Stimulated activated CD8-positive, alpha-beta memory T cell treated with anti-CD3 and anti-CD28 coated beads, Interleukin-4, amount 100 ng/mL, for 4 hours (primary cell): ENCODE measurements around the gene ANXA11.
"Not testable (repeated sequence)": the region's sequence is repeated elsewhere in the genome, so short reads cannot be mapped to it uniquely, and the experiment has no call there.

ENCODE experiments used
- DNase-seq, 2 donors: peaks; one replicate each; pipeline ENCODE4 v3.0.0-alpha.2; 2020; ENCODE audit warnings: low read depth in 2 of 2, low spot score in 1 of 2

Gene ANXA11

DNA sequence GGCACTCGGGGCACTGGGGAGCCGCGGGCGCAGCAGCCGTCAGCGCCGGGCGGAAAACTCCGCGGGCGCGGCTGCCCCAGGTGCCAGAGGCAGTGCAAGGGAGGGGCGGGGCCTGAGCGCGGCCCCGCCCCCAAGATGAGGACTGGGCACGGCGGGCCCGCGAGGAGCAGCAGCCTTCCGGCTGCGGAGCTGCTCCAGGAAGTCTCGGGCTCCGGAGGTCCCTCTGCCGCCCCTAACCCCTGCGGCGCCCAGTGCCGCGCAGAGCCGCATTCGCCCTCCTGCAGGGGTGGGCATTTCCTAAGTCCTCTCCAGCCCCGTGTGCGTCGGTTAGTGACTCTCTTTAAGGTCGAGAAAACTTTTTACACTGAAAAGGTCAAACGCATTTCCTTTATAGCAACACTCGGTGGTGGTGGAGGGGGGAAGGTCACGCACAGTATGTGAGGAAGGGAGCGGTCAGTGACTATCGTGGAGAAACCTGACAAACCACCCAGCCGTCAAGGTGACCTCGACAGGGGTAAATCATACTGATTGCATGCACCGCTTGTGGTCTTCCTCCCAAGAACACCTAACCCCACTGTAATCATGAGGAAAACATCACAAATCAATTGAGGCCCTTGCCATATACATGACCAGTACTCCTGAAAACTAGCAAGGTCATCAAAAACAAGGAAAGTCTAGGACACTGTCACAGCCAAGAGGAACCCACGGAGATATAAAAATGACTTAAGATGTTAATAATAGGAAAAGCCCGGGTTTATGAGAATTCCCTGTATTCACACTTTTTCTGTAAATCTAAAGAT is at the start of gene ANXA11:
ANXA11 (minus strand) TSS at position 61 of the 800 bp plus-strand sequence. CDS start 32,676 bp downstream, outside the sequence.
- peak; percentile 54 to 73 for DNase-seq

DNA sequence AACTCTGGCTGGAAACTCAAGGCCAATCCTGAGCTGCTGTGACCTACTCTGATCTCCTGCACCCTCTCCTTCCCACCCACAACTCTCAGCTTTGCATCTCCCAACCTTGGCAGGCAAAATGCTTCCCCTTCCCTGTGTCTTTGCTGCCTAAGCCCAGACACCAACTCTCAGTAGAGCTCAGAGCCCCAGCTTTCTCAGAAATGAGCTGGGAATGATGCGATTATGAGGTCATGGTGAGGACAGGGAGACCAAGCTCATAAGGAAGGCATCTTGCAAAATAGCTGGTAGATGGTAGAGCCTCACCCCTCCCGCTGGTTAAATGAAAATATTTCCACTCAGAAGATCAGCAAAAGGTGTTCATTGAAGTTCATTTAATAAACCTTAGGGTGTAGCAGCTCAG is 49.4 kb upstream of the ANXA11 start:
- DNase-seq = not testable (repeated sequence)

DNA sequence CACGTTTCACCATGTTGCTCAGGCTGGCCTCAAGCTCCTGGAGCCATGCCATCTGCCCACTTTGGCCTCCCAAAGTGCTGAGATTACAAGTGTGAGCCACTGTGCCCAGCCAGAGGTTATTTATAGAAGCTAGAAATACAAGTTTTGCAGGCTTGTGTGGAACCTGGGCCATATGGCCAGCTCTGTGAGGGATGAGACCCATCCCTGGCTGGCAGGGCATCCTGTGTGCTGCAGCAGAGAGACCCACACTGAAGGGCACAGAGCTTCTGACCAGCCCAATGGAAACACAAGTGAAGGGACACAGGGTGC is 48.6 kb upstream of the ANXA11 start:
- not testable (repeated sequence) for DNase-seq

DNA sequence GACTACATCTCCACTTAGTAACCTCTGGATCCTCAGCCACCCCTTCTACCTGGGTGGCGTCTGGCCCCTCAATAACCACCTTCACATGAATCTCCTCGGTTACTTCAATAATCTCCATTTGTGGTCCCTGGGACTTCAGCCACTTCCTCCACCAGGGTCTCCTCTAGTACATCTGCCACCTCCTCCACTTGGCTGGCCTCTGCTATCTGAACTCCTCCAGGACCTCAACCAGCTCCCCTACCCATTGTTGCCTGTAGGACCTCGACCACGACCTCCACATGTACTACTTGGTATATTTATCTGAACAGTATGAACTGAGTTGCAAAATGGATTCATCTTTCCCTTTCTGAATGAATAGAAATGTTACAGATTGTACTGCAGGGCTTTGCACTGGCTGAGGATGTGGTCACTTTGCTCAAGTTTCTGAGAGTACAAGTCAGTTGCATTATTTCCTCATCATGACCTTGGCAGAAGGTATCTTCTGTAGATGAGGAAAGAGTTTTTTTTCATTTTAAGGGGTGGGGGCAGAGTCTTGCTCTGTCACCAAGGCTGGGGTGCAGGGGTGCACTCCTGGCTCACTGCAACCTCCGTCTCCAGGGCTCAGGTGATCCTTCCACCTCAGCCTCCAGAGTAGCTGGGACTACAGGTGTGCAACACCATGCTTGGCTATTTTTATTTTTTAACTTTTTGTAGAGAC is 48.1 kb upstream of the ANXA11 start:
- no peak for DNase-seq

DNA sequence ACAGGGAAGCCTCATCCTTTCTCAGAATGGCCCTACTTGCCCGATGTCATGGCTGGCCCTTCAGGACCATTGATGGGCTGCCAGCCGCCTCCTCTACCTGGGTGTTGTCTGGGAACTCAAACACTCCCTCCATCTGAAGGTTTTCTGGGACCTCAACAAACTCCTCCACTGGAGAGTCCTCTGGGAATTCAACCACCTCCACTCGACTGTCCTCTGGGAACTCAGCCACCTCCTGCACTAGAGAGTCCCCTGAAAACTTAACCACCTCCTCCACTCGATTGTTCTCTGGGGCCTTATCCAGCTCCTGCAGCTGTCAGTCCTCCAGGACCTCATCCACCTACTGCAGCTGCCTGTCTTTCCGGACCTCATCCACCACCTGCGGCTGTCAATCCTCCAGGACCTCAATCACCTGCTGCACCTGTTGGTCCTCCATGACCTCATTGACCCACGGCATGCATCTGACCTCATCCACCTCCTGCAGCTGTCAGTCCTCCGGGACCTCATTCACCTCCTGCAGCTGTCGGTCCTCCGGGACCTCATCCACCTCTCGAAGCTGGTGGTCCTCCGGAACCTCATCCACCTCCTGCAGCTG is 47.1 kb upstream of the ANXA11 start:
- DNase-seq = no peak

DNA sequence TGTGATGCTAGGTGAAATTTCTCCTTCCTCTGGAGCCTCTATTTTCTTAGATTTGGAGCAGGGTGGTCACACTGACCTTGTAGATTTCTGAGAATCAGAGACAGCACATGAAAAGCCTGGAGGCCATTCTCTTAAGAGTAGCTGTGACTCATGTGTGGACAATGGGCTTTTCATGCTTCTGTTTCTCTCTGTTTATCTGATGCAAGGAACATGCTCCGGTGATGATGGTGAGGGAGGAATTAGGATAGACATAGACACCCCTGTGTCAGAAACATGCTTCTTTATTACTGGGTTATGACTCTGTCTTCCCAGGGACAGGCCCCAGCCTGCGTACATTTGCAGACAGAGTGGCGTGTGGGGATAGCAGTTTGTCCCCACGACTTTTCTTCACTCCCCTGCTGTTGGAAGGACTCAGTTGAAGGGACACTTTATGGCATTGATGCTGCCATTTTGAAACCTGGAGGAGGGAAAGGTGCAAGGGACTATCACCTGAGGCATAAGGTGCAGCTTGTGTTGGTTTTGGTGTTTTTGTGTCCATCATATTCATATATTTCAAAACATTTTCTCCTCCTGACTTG is 46.5 kb upstream of the ANXA11 start:
- not testable (repeated sequence) for DNase-seq

DNA sequence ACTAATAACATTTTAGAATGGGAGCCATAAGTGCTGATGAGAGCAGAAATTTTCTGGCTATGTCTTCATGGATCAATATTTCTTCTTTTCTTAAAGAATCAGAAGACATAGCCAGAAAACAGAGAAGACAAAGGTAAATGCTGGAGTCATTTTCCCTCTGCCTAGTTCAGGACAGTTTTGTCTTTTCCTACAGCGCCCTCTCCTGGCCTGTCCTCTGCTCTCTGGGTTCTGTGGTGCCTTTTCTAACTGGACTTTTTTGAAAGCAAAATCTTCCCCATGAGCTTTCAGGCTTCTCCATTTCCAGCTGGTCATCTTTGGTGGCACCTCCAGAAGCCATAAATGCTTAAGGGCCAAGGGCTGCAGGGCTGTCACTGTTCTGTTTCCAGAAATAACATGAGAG is 45.1 kb upstream of the ANXA11 start:
- not testable (repeated sequence) for DNase-seq

DNA sequence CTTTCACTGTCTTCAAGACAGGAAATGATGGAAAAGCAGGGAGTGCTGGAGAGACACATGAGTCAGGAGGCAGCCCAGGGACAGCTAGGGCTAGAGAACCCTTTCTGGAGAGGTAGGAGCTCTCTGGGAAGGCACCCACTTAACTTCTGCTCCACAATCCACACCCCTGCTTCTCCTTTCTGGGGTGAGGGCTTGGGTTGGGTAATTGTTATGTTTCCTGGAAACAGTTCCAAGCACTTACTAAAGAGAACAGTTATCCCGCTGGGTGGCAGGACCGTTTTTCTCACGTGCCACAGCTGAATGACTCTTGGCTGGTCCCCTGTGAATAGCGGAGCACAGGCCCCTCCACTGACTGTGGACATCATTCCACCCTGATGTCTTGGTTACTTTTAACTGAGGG is 44.6 kb upstream of the ANXA11 start:
- DNase-seq = not testable (repeated sequence)

DNA sequence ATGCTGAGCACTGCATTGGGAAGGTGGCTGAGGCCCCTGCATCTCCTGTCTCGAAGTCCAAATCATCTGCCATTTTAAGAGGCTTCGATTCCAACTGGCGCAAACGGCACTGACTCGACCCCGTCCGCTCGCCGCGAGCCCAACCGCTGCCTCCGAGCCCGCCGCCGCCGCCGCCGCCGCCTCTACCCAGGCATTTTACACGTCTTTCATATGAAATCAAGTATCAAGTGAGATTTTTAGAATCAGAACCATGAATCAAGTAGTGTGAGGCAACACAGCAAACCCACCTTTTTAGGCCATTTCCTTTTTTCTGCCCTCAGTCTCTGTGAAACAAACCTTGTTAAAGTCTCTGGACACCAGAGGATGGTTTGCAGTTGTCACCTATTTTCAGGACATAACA is 42.3 kb upstream of the ANXA11 start:
- not testable (repeated sequence) for DNase-seq

DNA sequence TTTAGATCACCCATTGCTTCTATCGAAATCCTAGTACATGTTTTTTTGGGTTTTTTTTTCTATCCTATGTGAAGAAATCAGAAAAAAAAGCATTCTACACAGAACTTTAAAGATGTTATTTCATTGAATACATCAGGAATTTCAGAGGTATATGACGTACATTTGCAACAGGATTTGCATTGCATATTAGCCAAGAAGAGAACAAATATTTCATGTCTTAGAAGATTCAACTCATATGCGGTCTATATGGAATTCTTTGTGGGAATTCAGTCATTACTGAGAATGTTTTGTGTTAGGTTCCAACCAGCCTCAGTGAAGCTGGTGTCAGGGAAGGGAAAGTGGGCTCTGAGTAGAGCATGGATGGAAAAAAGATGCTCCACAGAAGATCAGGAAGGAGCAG is 39.0 kb upstream of the ANXA11 start:
- not testable (repeated sequence) for DNase-seq

DNA sequence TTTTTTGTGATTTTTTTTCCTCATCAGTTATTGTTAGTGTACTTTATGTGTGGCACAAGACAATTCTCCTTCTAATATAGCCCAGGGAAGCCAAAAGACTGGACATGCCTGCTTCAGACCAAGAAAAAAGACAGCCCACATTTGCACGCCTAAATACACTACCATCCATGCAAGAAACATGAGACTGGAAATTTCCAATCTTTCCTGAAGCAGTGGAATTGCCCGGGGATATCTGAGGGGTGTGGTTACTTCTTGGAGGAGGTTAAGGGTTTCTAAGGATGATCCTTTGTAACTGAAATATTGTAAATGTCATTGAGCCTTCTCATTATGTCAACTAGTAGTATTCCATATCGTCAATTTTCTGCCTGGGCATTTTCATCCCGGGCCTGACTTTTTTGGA is 37.0 kb upstream of the ANXA11 start:
- DNase-seq = not testable (repeated sequence)

DNA sequence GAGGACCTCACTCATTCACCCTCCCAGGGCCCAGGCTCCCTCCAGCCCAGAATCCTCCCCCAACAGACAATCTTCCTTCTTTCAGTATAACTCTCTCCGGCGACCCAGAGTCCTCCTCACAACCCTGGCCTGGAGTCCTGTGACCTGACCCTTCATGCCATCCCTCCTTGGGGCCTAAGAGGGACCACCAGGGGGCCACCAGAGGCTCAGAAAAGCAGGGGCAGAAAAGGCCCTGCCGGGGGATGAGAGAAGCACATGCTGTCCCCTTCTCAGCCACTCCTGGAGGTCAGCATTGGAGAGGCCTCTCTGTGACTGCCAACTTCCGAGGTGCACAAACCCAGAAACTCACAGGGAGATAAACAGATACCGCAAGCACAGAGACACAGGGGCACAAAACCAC is 31.1 kb upstream of the ANXA11 start:
- DNase-seq = not testable (repeated sequence)

DNA sequence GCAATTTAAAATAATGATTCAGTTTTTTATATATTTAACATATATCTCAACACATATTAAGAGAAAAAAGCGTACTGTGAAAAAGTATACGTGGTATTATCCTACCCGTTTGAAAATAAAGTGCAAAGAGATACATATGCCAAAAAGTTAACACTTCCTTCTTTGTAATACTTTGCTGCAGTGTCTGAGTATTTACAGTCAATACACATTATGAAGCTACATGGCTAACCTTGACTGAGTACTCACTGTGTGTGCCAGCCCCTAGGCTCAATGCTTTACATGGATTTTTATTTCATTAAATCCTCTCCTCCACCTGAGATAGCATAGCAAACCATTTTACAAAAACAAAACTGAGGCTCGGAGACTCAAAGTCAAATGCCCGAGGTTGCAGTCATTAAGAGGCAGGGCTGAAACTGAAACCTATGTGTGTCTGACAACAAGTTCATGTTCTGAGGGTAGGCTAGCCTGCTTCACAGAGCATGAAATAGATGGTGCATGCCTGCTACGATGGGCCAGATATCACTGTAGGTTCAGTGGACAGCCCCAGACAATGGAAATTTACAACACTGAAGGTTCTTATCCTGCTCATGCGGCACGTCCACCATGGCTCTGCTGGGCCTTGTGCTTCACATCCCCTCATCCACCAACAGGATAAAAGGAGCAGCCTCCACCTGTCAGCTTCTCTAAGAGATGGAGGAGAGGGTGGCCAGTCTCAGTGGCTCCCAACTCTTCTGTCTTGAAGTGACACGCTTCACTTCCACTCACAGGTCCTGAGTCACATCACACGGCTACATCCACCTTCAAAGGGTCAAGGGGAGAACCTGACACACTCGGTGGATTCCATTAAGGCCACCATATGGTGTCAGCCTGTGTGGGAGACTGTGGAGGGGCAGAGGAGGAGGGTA is 29.2 kb upstream of the ANXA11 start:
- DNase-seq = not testable (repeated sequence)

DNA sequence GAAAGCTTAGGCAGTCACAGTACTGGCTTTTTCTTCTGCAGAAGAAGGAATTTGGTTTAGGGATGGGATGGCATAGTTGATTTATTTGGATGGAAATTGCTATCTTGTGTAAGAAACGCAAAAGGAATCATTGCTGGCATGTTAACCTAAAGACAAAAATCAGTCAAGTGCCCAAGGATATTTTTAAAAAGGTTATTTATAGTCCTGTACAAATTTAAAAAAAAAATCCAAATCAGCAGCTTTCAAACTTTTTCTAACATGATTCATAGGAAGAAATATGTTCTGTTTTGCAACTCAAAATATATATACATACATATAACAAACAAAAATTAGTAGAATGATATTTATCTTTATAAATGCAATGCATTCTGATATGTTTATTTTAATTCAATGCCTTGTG is 28.5 kb upstream of the ANXA11 start:
- DNase-seq = not testable (repeated sequence)

DNA sequence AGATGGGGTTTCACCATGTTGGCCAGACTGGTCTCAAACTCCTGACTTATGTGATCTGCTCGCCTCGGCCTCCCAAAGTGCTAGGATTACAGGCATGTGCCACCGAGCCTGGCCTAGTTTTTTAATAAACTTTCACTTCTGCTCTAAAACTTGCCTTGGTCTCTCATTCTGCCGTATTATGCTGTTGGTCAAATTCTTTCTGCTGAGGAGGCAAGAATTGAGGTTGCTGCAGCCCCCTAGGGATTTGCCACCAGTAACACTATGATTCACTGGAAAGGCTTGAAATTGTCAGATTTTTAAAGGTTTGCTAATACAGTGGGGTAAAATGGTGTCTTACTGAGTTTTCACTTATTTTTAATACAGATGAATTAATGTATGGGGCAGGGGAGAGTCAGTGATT is 21.4 kb upstream of the ANXA11 start:
- DNase-seq = not testable (repeated sequence)

DNA sequence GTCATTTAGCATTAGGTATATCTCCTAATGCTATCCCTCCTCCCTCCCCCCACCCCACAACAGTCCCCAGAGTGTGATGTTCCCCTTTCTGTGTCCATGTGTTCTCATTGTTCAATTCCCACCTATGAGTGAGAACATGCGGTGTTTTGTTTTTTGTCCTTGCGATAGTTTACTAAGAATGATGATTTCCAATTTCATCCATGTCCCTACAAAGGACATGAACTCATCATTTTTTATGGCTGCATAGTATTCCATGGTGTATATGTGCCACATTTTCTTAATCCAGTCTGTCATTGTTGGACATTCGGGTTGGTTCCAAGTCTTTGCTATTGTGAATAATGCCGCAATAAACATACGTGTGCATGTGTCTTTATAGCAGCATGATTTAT is 17.7 kb upstream of the ANXA11 start:
- not testable (repeated sequence) for DNase-seq

DNA sequence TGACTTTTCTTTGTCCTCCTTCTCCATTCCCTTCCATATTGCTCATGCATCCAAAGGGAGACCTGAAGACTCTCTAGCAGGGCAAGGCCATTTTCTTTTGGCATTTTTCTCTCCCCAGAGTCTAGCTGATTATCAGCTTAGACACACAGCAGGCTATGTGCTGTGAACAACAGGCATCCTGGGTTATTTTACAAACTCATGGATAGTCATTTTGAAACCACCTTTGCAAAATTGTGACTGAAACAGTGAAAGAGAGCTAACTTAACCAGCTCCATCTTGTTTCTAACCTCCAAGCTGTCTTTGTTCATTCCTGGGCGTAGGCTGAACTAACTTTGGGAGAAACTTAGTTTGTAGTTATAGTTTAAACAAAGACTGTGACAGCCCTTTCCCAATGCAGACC is 13.5 kb upstream of the ANXA11 start:
- DNase-seq = not testable (repeated sequence)

DNA sequence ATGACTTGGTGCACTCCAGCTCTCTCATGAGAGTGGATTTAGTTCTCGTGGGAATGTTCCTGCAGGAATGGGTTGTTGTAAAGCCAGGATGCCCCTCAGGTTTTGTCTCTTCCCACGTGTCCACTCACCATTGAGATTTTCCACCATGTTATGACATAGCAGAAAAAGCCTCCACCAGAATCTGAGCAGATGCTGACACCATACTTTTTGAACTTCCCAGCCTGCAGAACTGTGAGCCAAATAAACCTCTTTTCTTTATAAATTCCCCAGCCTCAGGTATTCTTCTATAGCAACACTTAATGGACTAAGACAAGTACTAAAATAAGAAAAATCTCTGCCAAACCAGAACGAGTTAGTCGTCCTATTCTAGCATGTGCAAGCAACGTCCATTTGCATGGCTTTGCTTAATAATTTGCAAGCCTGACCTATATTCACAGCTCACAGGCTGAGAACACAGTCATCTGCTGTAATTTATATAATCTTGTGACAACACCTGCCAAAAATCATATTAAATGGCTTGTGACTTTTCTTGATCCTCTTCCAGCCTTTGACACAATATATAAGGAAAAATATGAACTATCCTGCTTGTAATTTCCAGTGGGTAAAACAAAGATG is 9.1 kb upstream of the ANXA11 start:
- not testable (repeated sequence) for DNase-seq

DNA sequence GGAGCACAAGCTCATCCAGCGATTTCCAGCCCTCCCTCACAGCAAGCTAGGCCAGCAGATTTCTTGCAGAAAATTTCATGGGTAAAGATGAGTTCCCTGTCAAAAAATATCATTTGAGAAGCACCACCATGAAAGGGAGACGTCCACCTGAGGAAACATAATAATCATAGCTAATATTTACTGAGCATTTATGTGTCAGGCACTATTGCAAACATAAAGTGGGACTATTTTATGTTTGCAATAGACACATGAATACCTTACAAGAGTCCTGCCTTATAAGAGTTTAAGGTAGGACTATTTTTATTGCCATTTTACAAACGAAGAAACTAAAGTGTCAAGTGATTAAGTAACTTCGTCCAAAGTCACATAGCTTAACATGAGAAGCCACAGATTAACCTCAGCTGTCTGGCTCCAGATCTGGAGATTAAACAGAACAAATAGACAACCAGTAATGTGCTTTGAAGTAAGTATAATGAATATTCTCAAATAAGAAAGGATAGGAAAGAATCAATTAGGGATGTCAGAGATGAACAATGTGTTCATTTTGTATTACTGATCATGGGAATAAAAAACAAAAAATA is 7.3 kb upstream of the ANXA11 start:
- not testable (repeated sequence) for DNase-seq

DNA sequence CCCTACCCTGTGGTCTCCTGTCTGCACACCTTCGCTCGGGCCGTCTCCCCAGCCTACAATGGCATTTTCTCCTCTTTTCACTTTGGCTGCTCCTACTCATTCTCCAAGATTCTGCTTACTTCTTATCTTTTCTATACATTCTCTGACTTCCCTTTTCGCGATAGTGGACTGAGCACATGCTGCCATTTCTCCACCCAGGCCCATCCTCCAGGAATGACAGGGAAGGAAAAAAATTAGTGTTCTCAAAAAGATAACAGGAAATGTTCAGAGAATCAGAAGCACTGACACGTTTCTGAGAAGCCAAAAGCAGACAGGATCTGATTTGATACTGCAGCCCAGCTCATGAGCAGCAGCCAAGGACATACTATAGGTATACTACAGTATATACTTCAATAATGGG is 6.4 kb upstream of the ANXA11 start:
- DNase-seq = no peak
